ENCODE data around the gene ACTL6B. TPM values are rescaled to one million over a fixed set of nuclear protein-coding genes. Genes with fewer than 3 reads are reported as not detected.

Gene ACTL6B
- total and polyA plus RNA-seq, 9 of the 15 experiments (the other 6 are each of a cell fraction or from before 2014, with no cell fraction given), result not detected

GRCh38 chr7:100677308-100678267, 21.3 kb upstream of the ACTL6B start:
- H3K36me3 ChIP-seq (ENCODE audit: control insufficient read depth, insufficient read depth, low read length), result peaks cover 63% of the 10 kb centered on the region; the same call in 2 of the 3 replicates
- no peak overlapping the region for H2AFZ ChIP-seq (ENCODE audit: low read depth, low read length)
- intact Hi-C loops (cut with micrococcal nuclease), result no loop called here
- POLR2A ChIA-PET, result interaction anchor here (0.6 to 1.9 kb wide), 13 partner anchors 11 to 249 kb away, joined by 3 to 6 read pairs (median 3); partner anchors contain the start of genes GIGYF1, POP7 and ZCWPW1
- peaks cover 46% of the 10 kb centered on the region for H3K79me2 ChIP-seq (ENCODE audit: control insufficient read depth, insufficient read depth, low read length)
- FAIRE-seq, result peak; percentile 63
- H3K9me3 ChIP-seq (replicated peaks; ENCODE audit: control insufficient read depth, insufficient read depth, low read depth, low read length), result no peaks in the 10 kb centered on the region
- no peak overlapping the region for H3K4me2 ChIP-seq (ENCODE audit: insufficient read depth, low read length)
- no peak overlapping the region for H3K27ac ChIP-seq (ENCODE audit: extremely low read depth, low read depth, low read length)
- WGBS (ENCODE audit: insufficient coverage, low coverage, missing lambda C conversion rate), result 91% methylated on average over 34 of the region's 36 CpGs
- no peak for ATAC-seq
- no TSS peak for BruUV-seq (replicated peaks)
- H4K20me1 ChIP-seq (replicated peaks; ENCODE audit: control insufficient read depth, insufficient read depth, low read length), result peaks cover 22% of the 10 kb centered on the region; the same call in 1 of the 2 replicates
- in situ Hi-C loops (cut with MboI), result no loop called here
- peaks cover 4 to 91% of the 10 kb centered on the region in 2 experiments for H3K4me1 ChIP-seq (replicated peaks in 1 of 2; ENCODE audit: control insufficient read depth in 2 of 2, insufficient read depth in 2 of 2, low read length in 2 of 2)
- CTCF ChIA-PET (ENCODE audit: low intra/inter-chr PET ratio), result interaction anchor here (0.6 kb wide), 1 partner anchor 73 kb away, joined by 3 read pairs; no protein-coding TSS in a partner anchor
- no peak overlapping the region for H3K4me3 ChIP-seq
- DNase-seq (ENCODE audit: extremely low read depth in 1 of 4, low spot score in 3 of 4), result no peak
- no peaks in the 10 kb centered on the region for H3K9me1 ChIP-seq (ENCODE audit: control insufficient read depth, insufficient read depth, low read length)
- no peaks in the 10 kb centered on the region for H3K27me3 ChIP-seq (ENCODE audit: control insufficient read depth in 2 of 2, insufficient read depth in 2 of 2, low read length in 2 of 2)
- H3K9ac ChIP-seq (ENCODE audit: insufficient read depth in 1 of 2, low read depth in 2 of 2, low read length in 2 of 2), result peak overlapping the region in 1 of 2 experiments; percentile 82; a peak in 2 of 4 replicates
- TF ChIP-seq BRD4 (IDR thresholded peaks at IDR 0.05) (no peak), ZNF75A (CRISPR knock-in tag; IDR thresholded peaks at IDR 0.05) (no peak), ZNF280A (IDR thresholded peaks at IDR 0.05; ENCODE audit: low read depth, partially characterized antibody) (no peak), JUNB (CRISPR knock-in tag; conservative IDR thresholded peaks at IDR 0.05) (no peak), POLR2G (IDR thresholded peaks at IDR 0.05; ENCODE audit: low read depth, low read length) (peak; percentile 56), NBN (IDR thresholded peaks at IDR 0.05; ENCODE audit: low read depth) (no peak), FOXJ3 (CRISPR knock-in tag; IDR thresholded peaks at IDR 0.05) (no peak), ZNF3 (CRISPR knock-in tag; IDR thresholded peaks at IDR 0.05) (no peak), RBM22 (IDR thresholded peaks at IDR 0.05; ENCODE audit: low read depth, low read length, poor library complexity, severe bottlenecking) (peak; percentile 84), TCF7 (IDR thresholded peaks at IDR 0.05; ENCODE audit: borderline replicate concordance) (no peak), ZBTB33 (CRISPR knock-in tag; IDR thresholded peaks at IDR 0.05) (peak; percentile 19; the same call in 1 of the 2 replicates), SAFB (IDR thresholded peaks at IDR 0.05; ENCODE audit: borderline replicate concordance, low read depth, low read length) (no peak)

Data from K562 (cell line).